Islet of Langerhans (tissue), 1 donor: ENCODE results near the gene BCL2A1.

Source experiments
- FAIRE-seq: peaks from one replicate; lab custom pipeline; 2011; peaks lifted over from hg19 to GRCh38; lab: Jason Lieb, UNC

Gene BCL2A1

DNA sequence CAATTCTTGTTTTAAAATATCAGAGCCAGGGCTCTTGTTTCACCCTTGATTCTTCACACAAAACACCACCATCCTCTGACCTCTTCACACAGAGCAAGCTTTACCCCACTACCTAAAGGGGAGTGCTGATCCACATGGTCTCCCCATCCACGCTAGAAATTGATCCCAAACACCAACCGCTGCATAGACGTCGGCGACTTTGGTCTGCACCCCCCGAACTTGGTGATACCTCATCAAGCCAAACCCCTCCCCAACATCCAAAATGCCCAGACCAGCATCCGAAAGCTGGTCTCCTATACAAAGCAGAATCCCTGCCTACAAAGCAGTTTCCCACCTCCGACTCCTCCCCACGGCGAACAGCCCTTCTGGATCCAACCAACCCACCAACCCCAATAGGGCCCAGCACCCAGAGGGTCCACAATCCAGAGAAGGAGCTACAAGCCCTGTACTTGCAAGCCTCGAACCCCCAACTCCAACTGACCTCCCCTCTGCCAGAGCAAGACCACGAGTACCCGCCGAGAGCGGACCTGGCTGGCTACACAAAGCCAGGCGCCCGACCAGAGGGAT, 48.4 kb downstream of the BCL2A1 start:
- FAIRE-seq: no peak

GRCh38 chr15:79919749-79920511, 51.1 kb downstream of the BCL2A1 start:
- no peak for FAIRE-seq

- FAIRE-seq: no peak
Observed at GRCh38 chr15:79919090-79919748, 51.8 kb downstream of the BCL2A1 start.

GRCh38 chr15:79918278-79918677, 52.7 kb downstream of the BCL2A1 start:
- no peak for FAIRE-seq

GRCh38 chr15:79916502-79917132, 54.4 kb downstream of the BCL2A1 start:
- FAIRE-seq: no peak

DNA sequence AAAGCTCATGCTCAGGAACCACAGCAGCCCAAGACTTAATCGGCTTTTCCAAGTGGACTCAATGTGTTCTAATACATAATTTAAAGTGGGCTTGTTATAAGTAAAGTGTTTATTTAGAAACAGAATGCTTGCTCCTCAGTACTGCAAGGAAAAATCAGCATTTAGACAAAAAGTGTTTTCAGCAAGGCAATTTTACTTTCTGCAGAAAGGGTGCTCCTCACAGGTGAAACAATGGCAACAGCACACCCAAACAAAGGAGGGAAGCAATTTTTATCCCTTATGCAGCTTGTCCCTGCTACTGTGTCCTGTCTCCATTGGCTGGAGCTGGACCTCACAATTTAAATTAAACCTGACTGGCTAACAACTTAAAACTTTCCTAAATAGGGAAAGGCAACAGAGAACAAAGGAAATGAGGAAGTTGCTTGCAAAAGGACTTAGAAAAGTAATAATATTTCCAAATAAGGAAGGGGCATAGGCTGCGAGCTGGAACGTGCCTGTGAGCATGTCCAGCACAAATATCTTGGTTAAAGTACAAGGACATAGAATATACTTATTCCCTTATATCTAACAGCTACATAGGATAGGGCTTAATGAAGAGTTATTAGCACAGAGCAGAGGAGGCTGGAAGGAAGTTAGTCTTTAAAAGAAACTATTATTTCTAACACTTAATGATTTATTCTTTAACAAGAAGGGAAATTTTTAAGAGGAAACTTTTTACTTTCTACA, 55.1 kb downstream of the BCL2A1 start:
- FAIRE-seq: peak; percentile 21

DNA sequence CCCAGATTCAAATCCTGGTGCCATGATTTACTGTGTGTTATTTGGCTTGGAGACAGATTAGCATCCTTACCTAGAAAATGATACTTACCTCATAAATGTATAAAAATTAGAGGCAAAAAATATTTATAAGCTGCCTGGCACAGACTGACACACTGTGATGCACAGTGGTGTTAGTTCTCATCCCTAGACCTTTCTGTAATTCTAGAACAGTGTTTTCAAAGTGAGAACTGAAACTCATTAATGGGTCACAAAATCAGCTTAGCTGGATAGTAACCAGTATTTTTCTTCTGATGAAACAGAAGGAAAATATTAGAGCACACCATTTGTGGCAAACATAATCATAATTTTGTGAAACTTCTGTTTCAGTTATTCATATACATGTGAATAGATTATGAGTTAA, 56.3 kb downstream of the BCL2A1 start:
- FAIRE-seq: no peak
